ENCODE results near the gene ZNF580. TPM values are rescaled to one million over a fixed set of nuclear protein-coding genes. Genes with fewer than 3 reads are reported as not detected.

The ZNF580 gene
- total and polyA plus RNA-seq, 3 donors from 2014 or later = 21.7 to 38.0 (median 37.6) TPM

DNA sequence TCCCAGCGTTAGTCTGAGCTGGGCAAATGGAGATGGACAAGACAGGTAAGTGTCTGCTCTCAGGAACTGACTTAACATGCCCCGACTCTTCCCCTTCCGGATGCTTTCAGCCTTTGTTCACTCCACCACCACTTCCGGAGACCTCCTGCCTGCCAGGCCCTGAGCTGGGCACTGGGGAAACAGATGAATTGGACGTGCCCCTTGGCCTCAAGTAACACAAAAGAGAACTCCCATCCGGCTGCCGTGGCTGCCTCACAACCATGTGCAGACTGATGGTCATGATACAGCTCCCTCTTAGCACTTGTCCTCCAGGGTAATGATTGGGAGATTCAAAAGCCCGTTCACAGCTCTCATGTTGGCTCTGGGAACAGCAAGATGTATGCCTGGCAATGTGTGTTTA lies 23.4 kb upstream of the ZNF580 start:
- no peak for DNase-seq
- Histone ChIP-seq H3K27ac (no peak overlapping the region), H3K9me3 (no peaks in the 10 kb centered on the region), H3K4me1 (peaks cover 2% of the 10 kb centered on the region), H3K4me3 (no peak overlapping the region), H3K36me3 (ENCODE audit: low read depth, missing control alignments) (no peaks in the 10 kb centered on the region), H3K27me3 (no peaks in the 10 kb centered on the region)
- 79 to 80% methylated on average over 6 to 8 of the region's 8 CpGs for WGBS, 2 donors
- TF ChIP-seq POLR2A (IDR thresholded peaks at IDR 0.05) = no peak
- TF ChIP-seq, protein P1, sequence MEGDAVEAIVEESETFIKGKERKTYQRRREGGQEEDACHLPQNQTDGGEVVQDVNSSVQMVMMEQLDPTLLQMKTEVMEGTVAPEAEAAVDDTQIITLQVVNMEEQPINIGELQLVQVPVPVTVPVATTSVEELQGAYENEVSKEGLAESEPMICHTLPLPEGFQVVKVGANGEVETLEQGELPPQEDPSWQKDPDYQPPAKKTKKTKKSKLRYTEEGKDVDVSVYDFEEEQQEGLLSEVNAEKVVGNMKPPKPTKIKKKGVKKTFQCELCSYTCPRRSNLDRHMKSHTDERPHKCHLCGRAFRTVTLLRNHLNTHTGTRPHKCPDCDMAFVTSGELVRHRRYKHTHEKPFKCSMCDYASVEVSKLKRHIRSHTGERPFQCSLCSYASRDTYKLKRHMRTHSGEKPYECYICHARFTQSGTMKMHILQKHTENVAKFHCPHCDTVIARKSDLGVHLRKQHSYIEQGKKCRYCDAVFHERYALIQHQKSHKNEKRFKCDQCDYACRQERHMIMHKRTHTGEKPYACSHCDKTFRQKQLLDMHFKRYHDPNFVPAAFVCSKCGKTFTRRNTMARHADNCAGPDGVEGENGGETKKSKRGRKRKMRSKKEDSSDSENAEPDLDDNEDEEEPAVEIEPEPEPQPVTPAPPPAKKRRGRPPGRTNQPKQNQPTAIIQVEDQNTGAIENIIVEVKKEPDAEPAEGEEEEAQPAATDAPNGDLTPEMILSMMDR (IDR thresholded peaks at IDR 0.05) = no peak
- intact Hi-C loops (cut with DNase I; ENCODE audit: low total_unique reads) = no loop called here

DNA sequence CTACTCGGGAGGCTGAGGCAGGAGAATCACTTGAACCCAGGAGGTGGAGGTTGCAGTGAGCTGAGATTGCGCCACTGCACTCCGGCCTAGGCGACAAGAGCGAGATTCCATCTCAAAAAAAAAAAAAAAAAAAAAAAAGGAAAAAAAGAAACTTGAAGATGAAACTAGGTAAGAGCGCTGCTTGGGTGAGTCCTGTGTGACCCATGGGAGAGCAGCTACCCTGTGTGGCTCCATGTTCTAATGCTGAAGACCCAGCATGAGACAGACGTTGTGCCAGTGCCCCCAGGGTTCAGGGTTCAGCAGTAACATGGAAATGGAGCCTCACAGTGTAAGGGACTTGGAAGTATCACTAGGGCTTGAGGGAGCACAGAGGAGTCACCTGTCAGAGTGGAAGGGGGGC lies 22.4 kb upstream of the ZNF580 start:
- TF ChIP-seq, protein P1 (IDR thresholded peaks at IDR 0.05) = no peak
- no peak for TF ChIP-seq POLR2A (IDR thresholded peaks at IDR 0.05)
- Histone ChIP-seq H3K27me3 (no peaks in the 10 kb centered on the region), H3K9me3 (no peaks in the 10 kb centered on the region), H3K36me3 (ENCODE audit: low read depth, missing control alignments) (no peaks in the 10 kb centered on the region), H3K4me1 (peaks cover 12% of the 10 kb centered on the region), H3K27ac (no peak overlapping the region), H3K4me3 (no peak overlapping the region)
- DNase-seq = no peak
- intact Hi-C loops (cut with DNase I; ENCODE audit: low total_unique reads) = no loop called here
- WGBS, 2 donors = 86 to 88% methylated on average over 7 of the region's 7 CpGs

DNA sequence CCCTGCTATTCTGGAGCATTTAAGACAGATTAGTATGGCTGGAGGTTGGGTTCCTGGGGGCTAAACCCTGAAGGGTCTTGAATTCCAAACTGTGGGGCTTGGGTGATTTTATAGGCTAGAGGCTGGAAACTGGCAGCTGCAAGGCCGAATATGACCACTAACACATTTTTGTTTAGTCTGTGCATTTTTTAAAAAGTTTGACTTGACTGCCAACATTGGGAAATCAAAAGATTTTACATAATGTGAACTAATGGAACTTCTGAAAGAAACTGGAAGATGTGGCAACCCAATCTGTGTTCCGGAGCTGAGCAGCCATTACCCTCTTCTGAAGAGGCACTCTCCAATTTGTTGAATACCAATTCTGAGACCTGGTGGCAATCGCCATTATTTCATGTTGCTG lies 21.5 kb upstream of the ZNF580 start:
- DNase-seq = no peak
- Histone ChIP-seq H3K36me3 (ENCODE audit: low read depth, missing control alignments) (no peaks in the 10 kb centered on the region), H3K4me3 (no peak overlapping the region), H3K27ac (no peak overlapping the region), H3K4me1 (peaks cover 15% of the 10 kb centered on the region), H3K9me3 (no peaks in the 10 kb centered on the region), H3K27me3 (no peaks in the 10 kb centered on the region)
- no peak for TF ChIP-seq POLR2A (IDR thresholded peaks at IDR 0.05)
- TF ChIP-seq, protein P1 (IDR thresholded peaks at IDR 0.05) = no peak
- 83 to 86% methylated on average over 3 of the region's 3 CpGs for WGBS, 2 donors
- intact Hi-C loops (cut with DNase I; ENCODE audit: low total_unique reads) = no loop called here

DNA sequence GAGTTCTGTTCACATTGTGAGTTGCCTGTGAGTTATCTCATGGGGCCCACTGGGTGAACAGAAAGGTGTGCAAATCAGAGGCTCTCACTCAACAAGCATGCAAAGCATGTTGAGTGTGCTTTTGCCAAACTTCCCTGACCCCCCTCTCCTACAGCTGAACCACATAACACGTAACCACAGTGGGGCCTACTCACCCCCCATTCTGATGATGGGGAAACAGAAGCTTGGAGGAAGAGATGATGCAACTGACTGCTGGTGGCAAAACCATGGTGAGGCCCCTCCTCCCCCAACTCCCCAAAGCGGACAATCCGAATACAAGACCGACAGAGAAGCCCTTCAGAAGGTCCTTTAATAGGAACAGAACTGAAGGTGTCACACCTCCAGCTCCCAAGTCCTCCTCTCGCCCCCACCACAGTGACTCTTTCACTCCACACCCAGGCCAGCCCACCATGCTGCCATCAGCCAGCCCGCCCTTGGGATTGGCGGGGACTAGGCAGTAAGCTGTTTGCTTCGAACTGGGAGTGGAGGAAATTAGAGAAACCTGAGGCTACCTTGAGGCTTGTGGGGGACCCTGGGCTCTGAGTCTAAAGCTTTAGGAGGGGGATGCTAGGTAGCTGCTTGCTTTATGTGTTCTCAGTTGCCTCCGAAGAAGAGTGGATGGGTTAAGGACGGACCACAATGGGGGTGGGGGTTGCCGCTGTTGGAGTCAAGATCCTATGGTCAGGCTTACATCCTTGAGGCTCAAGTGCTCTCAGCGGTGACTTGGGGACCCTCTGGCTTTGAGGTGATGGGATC lies 20.2 kb upstream of the ZNF580 start:
- H3K9me3 ChIP-seq = no peaks in the 10 kb centered on the region
- H3K4me1 ChIP-seq = peaks cover 20% of the 10 kb centered on the region
- 87 to 88% methylated on average over 11 to 12 of the region's 12 CpGs for WGBS, 2 donors
- H3K4me3 ChIP-seq = no peak overlapping the region
- intact Hi-C loops (cut with DNase I; ENCODE audit: low total_unique reads) = no loop called here
- TF ChIP-seq, protein P1 (IDR thresholded peaks at IDR 0.05) = no peak
- no peak for TF ChIP-seq POLR2A (IDR thresholded peaks at IDR 0.05)
- no peaks in the 10 kb centered on the region for H3K27me3 ChIP-seq
- no peak overlapping the region for H3K27ac ChIP-seq
- DNase-seq = no peak
- no peaks in the 10 kb centered on the region for H3K36me3 ChIP-seq (ENCODE audit: low read depth, missing control alignments)

DNA sequence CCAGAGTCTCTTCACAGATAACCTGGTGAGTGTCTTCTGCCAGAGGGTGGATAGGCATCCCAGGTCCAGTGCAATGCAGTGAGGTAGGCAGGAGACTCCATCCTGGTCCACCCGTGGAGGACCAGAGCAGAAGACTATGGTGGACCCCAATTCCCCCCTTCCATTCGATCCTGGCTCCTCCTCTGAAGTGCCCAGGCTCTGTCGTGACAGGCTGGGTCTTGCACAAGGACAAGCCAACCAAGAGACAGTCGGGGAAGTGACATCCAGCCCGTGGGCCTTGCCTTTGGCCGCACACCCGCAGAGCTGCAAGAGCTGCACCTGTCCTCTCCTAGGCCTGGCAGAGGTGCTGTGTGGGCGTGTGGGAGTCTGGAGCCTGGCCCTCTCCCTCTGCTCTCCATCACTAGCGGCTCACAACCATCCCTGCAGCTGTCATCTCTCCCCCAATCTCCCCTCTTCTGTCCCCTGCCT lies 19.6 kb upstream of the ZNF580 start:
- H3K36me3 ChIP-seq (ENCODE audit: low read depth, missing control alignments) = no peaks in the 10 kb centered on the region
- H3K27me3 ChIP-seq = no peaks in the 10 kb centered on the region
- intact Hi-C loops (cut with DNase I; ENCODE audit: low total_unique reads) = no loop called here
- DNase-seq = no peak
- H3K27ac ChIP-seq = no peak overlapping the region
- no peak for TF ChIP-seq POLR2A (IDR thresholded peaks at IDR 0.05)
- TF ChIP-seq, protein P1 (IDR thresholded peaks at IDR 0.05) = no peak
- H3K4me1 ChIP-seq = peaks cover 20% of the 10 kb centered on the region
- no peaks in the 10 kb centered on the region for H3K9me3 ChIP-seq
- H3K4me3 ChIP-seq = no peak overlapping the region
- WGBS, 2 donors = 41 to 61% methylated on average over 2 to 9 of the region's 9 CpGs
